T follicular helper cell (primary cell): ENCODE data around the gene IVL.

Experiments used
- DNase-seq: peaks from one replicate; pipeline ENCODE4 v3.0.0-alpha.2; 2020; ENCODE audit warnings: low read depth
- total RNA-seq, 2 experiments: gene quantifications; one replicate each; lab custom pipeline; 2026; lab: John Stamatoyannopoulos, UW

The IVL gene
- 0 reads per million in 2 experiments for total RNA-seq

DNA sequence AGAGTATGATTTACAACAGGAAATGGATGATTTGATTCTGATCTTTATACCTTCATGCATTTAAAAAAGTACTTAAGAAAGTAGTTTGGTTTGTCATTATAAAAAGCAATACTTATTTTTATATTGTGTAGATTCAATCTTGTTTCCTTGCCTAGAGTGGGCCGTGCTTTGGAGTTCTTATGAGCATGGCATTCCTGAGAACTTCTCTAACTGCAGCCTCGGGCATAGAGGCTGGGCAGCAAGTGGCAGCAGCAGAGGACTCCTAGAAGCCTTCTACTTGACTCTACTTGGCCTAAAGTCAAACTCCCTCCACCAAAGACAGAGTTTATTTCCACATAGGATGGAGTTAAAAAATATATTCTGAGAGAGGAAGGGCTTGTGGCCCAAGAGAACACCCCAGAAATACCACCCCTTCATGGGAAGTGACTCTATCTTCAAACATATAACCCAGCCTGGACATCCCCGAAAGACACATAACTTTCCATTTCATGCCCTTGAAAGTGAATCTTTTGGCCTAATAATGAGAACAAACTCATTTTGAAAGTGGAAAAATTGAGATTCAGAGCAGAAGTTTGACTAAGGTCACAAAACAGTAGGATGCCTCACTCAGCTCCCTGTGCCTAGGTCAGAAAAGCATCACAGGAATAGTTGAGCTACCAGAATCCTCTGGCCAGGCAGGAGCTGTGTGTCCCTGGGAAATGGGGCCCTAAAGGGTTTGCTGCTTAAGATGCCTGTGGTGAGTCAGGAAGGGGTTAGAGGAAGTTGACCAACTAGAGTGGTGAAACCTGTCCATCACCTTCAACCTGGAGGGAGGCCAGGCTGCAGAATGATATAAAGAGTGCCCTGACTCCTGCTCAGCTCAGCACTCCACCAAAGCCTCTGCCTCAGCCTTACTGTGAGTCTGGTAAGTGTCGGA, at the start of gene IVL:
Gene IVL (plus strand): TSS at position 861 of the 916 bp plus-strand sequence. CDS start 1,252 bp downstream, outside the sequence.
- DNase-seq, result no peak

GRCh38 chr1:152859696-152860095, 48.6 kb upstream of the IVL start, which contains the start of gene LCE7A:
Gene LCE7A, plus strand, starts transcription at chr1:152859996. Its CDS starts 702 bp downstream, at chr1:152860698.
- no peak for DNase-seq

DNA sequence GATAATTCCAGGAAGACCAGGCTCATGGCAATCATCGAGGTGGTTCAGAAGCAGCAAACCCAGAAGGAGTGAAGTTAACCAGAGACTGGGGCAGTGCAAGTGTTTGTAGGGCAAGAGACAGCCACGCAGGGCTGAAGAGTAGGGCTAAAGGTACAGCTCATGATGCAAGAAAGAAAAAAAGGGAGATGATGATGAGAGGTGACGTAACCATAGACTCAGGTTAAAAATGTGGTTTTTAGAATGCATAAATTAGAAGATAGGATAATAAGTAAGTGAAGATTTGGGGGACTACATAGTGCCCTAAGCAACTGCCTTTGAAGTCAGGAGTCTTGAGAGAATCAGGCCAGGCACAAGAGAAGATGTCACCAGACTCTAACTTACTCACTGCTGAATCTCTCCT, 48.2 kb upstream of the IVL start:
- DNase-seq, result no peak

- no peak for DNase-seq
Observed at GRCh38 chr1:152861374-152861773, 47.0 kb upstream of the IVL start.

DNA sequence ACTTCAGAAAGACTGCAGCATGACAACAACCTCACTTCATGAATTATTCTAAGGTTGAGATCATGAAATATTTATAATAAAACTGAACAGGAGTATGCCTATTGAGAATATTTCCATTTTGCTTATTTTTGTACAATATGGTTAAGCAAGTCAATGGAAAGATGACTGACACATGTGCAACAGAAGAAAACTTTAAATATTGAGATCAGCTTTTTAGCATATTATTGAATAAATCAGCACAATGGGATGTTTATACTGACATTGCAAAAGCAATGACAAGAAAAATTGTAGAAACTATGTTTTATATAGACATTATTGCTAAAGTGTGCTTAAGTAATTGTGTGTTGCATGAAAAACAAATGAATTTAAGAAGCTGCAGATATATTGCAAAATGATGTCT, 43.9 kb upstream of the IVL start:
- DNase-seq, result no peak

- DNase-seq, result no peak
Observed at GRCh38 chr1:152866321-152866720, 42.0 kb upstream of the IVL start.

DNA sequence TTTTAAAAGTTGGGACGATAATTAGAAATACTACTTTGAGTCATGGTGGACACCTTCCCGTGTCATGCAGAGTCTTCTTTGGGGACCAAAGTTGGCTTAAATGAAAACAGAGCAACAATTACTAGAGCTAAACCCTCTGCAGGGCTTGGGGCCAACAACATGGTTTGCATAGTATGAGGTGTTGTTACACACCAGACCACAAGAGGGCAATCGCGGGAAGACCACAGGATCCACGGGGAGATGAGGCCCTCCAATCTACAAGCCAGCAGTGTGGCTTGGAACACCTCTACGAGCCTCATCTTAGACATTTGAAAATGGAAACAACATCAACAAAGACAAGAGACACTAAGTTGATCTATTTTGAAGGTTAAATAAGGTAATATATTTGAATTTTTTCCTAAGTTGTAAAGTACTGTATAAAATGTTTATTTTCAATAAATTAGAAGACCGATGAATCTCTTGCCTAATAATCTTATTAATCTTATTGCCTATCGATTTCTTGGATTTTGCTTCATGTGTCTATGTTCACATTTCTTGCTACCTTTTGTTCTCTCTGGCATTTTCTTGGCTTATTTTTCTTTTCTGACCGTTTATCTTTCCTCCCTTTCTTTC, 38.4 kb upstream of the IVL start:
- peak; percentile 14 for DNase-seq

- DNase-seq, result no peak
Observed at GRCh38 chr1:152870831-152871730, 37.3 kb upstream of the IVL start.

DNA sequence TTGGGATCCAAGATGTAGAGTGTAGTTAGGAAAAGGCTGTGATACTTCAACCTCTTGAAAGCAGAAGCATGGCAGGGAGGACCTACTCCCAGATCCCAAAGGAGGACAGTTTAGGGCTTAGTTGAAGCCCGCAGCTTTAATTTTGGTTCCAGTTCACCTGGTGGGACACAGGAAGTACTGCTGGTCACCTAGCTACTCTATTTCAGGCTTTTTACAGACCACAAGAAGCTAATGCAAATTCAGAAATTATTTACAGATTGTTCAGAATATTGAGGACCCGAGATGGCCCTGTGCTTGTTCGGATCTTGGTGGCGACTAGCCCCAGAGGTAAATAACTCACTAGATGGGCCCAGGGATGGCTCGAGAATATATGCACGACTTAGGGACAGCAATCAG, 36.6 kb upstream of the IVL start:
- no peak for DNase-seq

- no peak for DNase-seq
Observed at GRCh38 chr1:152873495-152873894, 34.9 kb upstream of the IVL start.

DNA sequence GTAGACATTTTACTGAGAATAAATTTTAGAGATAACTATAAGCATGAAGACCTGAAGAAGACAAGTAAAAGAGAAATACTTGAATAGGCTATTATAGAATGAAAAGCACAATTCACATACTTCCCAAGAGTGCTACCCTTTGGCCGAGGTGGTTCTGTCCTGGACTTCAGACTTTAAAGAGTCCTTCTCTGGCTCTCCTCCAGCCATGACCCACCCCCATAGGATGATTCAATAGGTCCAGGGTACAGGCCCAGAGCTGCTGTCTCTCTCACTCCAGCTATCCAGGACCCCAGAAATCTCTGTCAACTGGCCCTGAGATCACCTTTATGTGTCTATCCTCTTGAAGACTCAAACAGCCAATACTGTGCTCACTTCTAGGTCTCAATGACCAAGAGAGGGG, 31.5 kb upstream of the IVL start:
- no peak for DNase-seq

DNA sequence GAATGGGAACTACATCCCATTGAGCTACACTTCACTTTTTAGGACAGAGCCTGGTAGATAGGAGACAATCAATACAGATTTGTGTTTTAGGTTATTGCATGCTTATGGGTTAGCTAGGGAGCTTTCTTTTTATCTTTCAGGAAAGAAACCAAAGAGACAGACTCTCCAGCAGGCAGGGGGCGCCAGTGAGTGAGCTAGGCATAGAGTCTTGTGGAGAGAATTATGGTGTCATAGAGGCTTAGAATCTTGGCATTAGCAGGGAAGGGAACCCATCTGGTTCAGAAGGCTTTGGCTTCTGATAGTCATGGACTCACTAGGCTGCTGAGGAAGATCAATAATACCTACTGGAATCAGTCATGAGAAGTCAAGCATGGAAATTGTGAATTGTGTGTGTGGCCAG, 30.3 kb upstream of the IVL start, which contains the start of gene SMCP:
Gene SMCP (plus strand): TSS at position 281 of the 400 bp plus-strand sequence. CDS start 6,101 bp downstream, outside the sequence.
- DNase-seq, result no peak

DNA sequence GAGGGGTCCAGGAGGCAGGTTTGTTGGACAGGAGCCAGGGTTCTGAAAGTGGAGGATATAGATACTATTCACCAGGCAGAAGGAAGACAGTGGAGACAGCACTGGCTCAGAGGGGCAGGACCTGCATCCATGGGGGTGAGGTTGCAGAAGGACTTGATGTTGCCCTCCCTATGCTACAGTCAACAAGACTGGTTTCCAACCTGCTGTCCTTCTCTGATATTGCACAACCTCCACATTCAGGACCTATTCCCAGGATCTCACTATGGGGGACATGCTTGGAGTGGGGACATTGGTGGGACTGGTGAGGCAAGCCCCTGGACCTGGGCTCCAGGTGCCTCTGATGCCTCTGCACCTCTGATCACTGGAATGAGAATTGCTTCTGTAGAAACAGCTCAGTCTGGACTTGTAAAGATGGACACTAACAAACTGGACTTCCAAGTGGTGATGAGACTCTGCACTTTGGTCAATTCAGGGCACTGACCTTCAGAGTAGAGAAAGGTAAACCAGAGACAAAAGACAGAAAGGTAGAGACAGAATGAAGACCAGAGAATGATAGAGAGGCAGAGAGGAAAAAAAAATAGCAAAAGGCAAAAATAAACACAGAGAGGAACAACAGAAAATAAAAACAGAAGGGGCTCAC, 28.7 kb upstream of the IVL start:
- no peak for DNase-seq

DNA sequence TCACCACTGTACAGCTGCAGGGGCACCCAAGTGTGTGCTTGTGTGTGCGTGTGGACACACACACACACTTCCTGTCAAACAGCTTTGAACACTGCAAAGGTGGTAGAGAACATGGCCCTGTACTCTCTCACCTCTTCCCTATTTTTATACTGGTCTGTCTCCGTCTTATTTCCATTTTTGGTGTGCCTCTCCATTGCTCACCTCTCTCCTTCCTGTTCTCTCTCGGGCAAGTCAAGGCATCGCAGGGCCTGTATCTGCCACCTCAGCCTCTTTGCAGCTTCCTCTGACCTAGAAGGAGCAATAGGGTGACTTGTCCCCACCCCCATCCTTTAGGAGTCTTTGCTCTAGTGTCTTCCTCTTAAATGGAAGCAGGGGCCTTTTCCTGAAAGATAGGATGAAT, 28.0 kb upstream of the IVL start:
- no peak for DNase-seq

GRCh38 chr1:152880907-152881306, 27.4 kb upstream of the IVL start:
- no peak for DNase-seq

- no peak for DNase-seq
Observed at GRCh38 chr1:152884085-152884484, 24.3 kb upstream of the IVL start.

GRCh38 chr1:152884506-152884905, 23.8 kb upstream of the IVL start:
- no peak for DNase-seq

DNA sequence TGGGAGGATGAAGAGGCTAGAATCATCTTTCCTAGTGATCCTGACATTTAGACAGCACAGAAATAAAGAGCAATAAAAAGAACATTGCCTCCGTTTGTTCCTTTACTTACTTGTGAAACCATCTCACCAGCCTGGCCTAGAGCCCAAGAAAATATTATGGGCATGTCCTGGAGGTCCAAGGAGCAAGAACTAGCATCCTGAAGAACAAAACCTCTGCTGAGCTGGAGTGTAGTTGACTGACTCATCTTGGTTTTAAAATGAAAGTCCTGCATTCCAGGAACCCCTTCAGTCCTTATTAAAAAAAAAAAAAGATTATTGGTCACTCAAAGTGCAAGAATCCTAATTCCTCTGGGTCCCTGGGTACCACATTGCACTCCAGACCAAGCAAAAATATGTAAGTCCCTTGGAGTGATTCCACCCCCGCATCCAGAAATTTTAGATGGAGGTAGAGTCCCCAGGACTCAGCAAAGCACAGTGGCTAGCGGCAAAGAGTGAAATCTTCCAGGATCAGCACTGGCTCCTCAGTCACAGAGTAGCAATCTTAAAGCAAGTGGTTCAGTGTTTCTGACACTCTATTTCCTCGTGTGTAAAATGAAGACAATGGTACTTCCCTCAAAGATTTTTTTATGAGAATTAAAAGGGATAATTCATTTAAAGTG, 23.3 kb upstream of the IVL start:
- no peak for DNase-seq

DNA sequence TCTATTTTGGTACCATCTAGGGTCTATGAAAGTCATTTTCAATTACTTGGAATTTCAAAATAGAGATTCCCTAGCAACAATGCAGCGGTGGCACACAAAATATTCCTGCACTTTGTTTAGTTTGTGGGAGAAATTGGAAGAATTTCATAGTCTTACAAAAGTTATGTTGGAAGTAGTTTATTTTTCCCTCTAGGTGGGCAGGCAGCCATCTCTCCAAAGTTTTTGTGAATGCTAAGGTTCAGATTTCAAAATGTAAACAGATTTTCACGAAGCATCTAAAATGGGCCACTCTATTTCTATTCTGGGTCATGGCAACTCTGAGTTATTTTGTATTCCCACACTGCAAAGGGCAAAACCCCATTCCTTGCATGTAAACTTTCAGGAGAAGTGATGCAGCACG, 22.3 kb upstream of the IVL start:
- DNase-seq, result no peak

DNA sequence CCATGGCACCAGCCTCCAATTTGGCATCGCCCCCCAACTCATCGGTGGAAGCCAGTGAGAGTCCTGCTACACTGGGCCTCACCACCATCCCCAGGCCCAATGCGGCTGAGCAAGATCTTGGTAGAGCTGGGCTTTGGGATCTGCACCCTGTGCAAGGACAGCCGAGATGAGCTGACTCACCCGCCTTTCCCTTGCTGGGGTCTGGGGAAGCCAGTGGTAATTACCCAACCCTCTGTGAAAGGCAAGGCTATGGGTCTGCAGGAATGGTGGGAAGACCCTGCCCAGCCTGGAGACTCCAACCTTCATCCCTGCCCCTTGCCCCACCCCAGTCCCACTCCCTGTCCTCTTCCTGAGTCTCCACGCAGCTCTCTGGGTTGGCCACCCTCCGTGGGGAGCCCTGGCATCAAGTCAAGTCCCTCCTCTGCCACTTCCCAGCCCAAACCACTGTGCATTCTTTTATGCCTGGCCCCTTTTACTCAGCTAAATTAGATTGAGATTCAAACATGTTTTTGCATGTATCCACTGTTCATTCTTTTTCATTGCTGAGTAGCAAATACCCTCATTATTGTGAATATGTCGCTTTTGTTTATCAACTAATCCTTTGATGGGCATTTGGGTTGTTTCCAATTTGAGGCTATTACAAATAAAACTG, 21.5 kb upstream of the IVL start:
- DNase-seq, result no peak
